ENCODE measurements around the gene GTF3C4. TPM values are rescaled to one million over a fixed set of nuclear protein-coding genes. Genes with fewer than 3 reads are reported as not detected.

GTF3C4 gene
- total RNA-seq, 1 donor from 2014 or later: 25.9 TPM

GRCh38 chr9:132662152-132662945 is 7.9 kb upstream of the GTF3C4 start:
- Mint-ChIP-seq H3K9me3 (no peaks in the 10 kb centered on the region), H3K36me3 (peaks cover 14% of the 10 kb centered on the region), H3K27ac (no peak overlapping the region), H3K4me1 (ENCODE audit: unreplicated experiment) (no peaks in the 10 kb centered on the region), H3K27me3 (no peaks in the 10 kb centered on the region), H3K4me3 (no peak overlapping the region)
- DNase-seq (ENCODE audit: extremely low spot score, unreplicated experiment): no peak
- TF ChIP-seq CTCF (conservative IDR thresholded peaks at IDR 0.05): no peak

- H3K36me3 Mint-ChIP-seq: peaks cover 20% of the 10 kb centered on the region
- no peaks in the 10 kb centered on the region for H3K27me3 Mint-ChIP-seq
- H3K9me3 Mint-ChIP-seq: no peaks in the 10 kb centered on the region
- H3K4me3 Mint-ChIP-seq: no peak overlapping the region
- no peak overlapping the region for H3K27ac Mint-ChIP-seq
- no peak for DNase-seq (ENCODE audit: extremely low spot score, unreplicated experiment)
- no peak for TF ChIP-seq CTCF (conservative IDR thresholded peaks at IDR 0.05)
- peaks cover 7% of the 10 kb centered on the region for H3K4me1 Mint-ChIP-seq (ENCODE audit: unreplicated experiment)
Observed at GRCh38 chr9:132663117-132663516, 7.1 kb upstream of the GTF3C4 start.

- H3K9me3 Mint-ChIP-seq: no peaks in the 10 kb centered on the region
- no peak for TF ChIP-seq CTCF (conservative IDR thresholded peaks at IDR 0.05)
- H3K4me1 Mint-ChIP-seq (ENCODE audit: unreplicated experiment): peaks cover 10% of the 10 kb centered on the region
Observed at GRCh38 chr9:132663851-132664250, 6.4 kb upstream of the GTF3C4 start.

GRCh38 chr9:132669319-132669697 is 956 bp upstream of the GTF3C4 start:
- peaks cover 9% of the 10 kb centered on the region for H3K9me3 Mint-ChIP-seq
- DNase-seq (ENCODE audit: extremely low spot score, unreplicated experiment): no peak
- H3K27ac Mint-ChIP-seq: peak overlapping the region; percentile 91

More at GRCh38 chr9:132663851-132664250, 6.4 kb upstream of the GTF3C4 start:
- Mint-ChIP-seq H3K27me3 (no peaks in the 10 kb centered on the region), H3K4me3 (no peak overlapping the region), H3K27ac (no peak overlapping the region), H3K36me3 (peaks cover 21% of the 10 kb centered on the region)
- DNase-seq (ENCODE audit: extremely low spot score, unreplicated experiment): no peak

GRCh38 chr9:132669698-132670456 is 387 bp upstream of the GTF3C4 start, which contains the start of gene DDX31:
Gene DDX31, minus strand, starts transcription at chr9:132669983. Its CDS starts 49 bp downstream, at chr9:132669934.
- H3K27ac Mint-ChIP-seq: peak within 1 kb of the TSS; percentile 91
- no peaks in the 10 kb centered on the region for H3K27me3 Mint-ChIP-seq
- peaks cover 24% of the 10 kb centered on the region for H3K4me1 Mint-ChIP-seq (ENCODE audit: unreplicated experiment)
- H3K36me3 Mint-ChIP-seq: peaks cover 19% of the 10 kb centered on the region
- peak; percentile 89 for DNase-seq (ENCODE audit: extremely low spot score, unreplicated experiment)
- peak; percentile 30 for TF ChIP-seq CTCF (conservative IDR thresholded peaks at IDR 0.05)
- H3K4me3 Mint-ChIP-seq: peak within 1 kb of the TSS; percentile 89
- H3K9me3 Mint-ChIP-seq: peaks cover 9% of the 10 kb centered on the region

More at GRCh38 chr9:132669319-132669697, 956 bp upstream of the GTF3C4 start:
- peaks cover 24% of the 10 kb centered on the region for H3K4me1 Mint-ChIP-seq (ENCODE audit: unreplicated experiment)
- TF ChIP-seq CTCF (conservative IDR thresholded peaks at IDR 0.05): no peak
- H3K27me3 Mint-ChIP-seq: no peaks in the 10 kb centered on the region
- peak overlapping the region; percentile 89 for H3K4me3 Mint-ChIP-seq
- peaks cover 19% of the 10 kb centered on the region for H3K36me3 Mint-ChIP-seq

Data from type B pancreatic cell (in vitro differentiated cells).